Measurements from ENCODE around the gene FSD1. TPM values are rescaled to one million over a fixed set of nuclear protein-coding genes. Genes with fewer than 3 reads are reported as not detected.
A peak's percentile ranks its signal among the peaks of the same experiment; 100 is the strongest.

The FSD1 gene
- total RNA-seq, 1 donor from 2014 or later: not detected

GRCh38 chr19:4357921-4358326 lies 53.5 kb downstream of the FSD1 start:
- ATAC-seq (no peak), DNase-seq (ENCODE audit: missing footprints) (no peak)
- intact Hi-C loops (cut with DNase I): no loop called here

- DNase-seq (ENCODE audit: missing footprints): no peak
- no peak for ATAC-seq
- intact Hi-C loops (cut with DNase I): no loop called here
Measured at GRCh38 chr19:4358709-4359626, 54.6 kb downstream of the FSD1 start.

GRCh38 chr19:4359627-4360000 lies 55.2 kb downstream of the FSD1 start:
- DNase-seq (ENCODE audit: missing footprints): no peak
- intact Hi-C loops (cut with DNase I): no loop called here
- ATAC-seq: no peak

- ATAC-seq (no peak), DNase-seq (ENCODE audit: missing footprints) (no peak)
- intact Hi-C loops (cut with DNase I): no loop called here
Measured at GRCh38 chr19:4360081-4360569, 55.7 kb downstream of the FSD1 start.

GRCh38 chr19:4360641-4361151 lies 56.3 kb downstream of the FSD1 start:
- DNase-seq (ENCODE audit: missing footprints) (no peak), ATAC-seq (no peak)
- intact Hi-C loops (cut with DNase I): no loop called here

- ATAC-seq (no peak), DNase-seq (ENCODE audit: missing footprints) (no peak)
- intact Hi-C loops (cut with DNase I): no loop called here
Measured at GRCh38 chr19:4361152-4362046, 57.0 kb downstream of the FSD1 start.

- no peak for ATAC-seq
- intact Hi-C loops (cut with DNase I): no loop called here
- no peak for DNase-seq (ENCODE audit: missing footprints)
Measured at GRCh38 chr19:4362101-4362828, 57.9 kb downstream of the FSD1 start.

- intact Hi-C loops (cut with DNase I): no loop called here
- DNase-seq (ENCODE audit: missing footprints): no peak
Measured at GRCh38 chr19:4362831-4363545, 58.6 kb downstream of the FSD1 start.

GRCh38 chr19:4363571-4364304 lies 59.3 kb downstream of the FSD1 start:
- intact Hi-C loops (cut with DNase I): no loop called here
- no peak for ATAC-seq
- no peak for DNase-seq (ENCODE audit: missing footprints)

More at GRCh38 chr19:4362831-4363545, 58.6 kb downstream of the FSD1 start:
- ATAC-seq: no peak

GRCh38 chr19:4365341-4365740 lies 60.9 kb downstream of the FSD1 start:
- DNase-seq (ENCODE audit: missing footprints) (no peak), ATAC-seq (no peak)
- intact Hi-C loops (cut with DNase I): no loop called here

- no peak for DNase-seq (ENCODE audit: missing footprints)
- intact Hi-C loops (cut with DNase I): no loop called here
- no peak for ATAC-seq
Measured at GRCh38 chr19:4365791-4366665, 61.6 kb downstream of the FSD1 start.

- intact Hi-C loops (cut with DNase I): no loop called here
- DNase-seq (ENCODE audit: missing footprints) (no peak), ATAC-seq (no peak)
Measured at GRCh38 chr19:4366666-4367335, 62.4 kb downstream of the FSD1 start.

- intact Hi-C loops (cut with DNase I): no loop called here
- DNase-seq (ENCODE audit: missing footprints) (no peak), ATAC-seq (no peak)
Measured at GRCh38 chr19:4367336-4367723, 62.9 kb downstream of the FSD1 start.

- ATAC-seq (no peak), DNase-seq (ENCODE audit: missing footprints) (no peak)
- intact Hi-C loops (cut with DNase I): no loop called here
Measured at GRCh38 chr19:4367781-4368127, 63.4 kb downstream of the FSD1 start.

- ATAC-seq (peak; percentile 1), DNase-seq (ENCODE audit: missing footprints) (no peak)
- intact Hi-C loops (cut with DNase I): no loop called here
Measured at GRCh38 chr19:4368128-4368820, 63.9 kb downstream of the FSD1 start.
